Lower leg skin (tissue), 3 donors: ENCODE measurements around the gene ZFP90.

ENCODE experiments used
- CTCF ChIP-seq, 3 donors: fragments of 450-650 bp; IDR thresholded peaks; one replicate each; pipeline ENCODE4 v1.5.1; 2016; ENCODE audit warnings: antibody characterized with exemption in 3 of 3, mild to moderate bottlenecking in 3 of 3, moderate library complexity in 2 of 3
- POLR2A ChIP-seq, 2 donors: fragments of 450-650 bp; IDR thresholded peaks; one replicate each; pipeline ENCODE4 v1.6.1; 2016 to 2017; ENCODE audit warnings: antibody characterized with exemption in 2 of 2, mild to moderate bottlenecking in 1 of 2, moderate library complexity in 1 of 2

- no peak for TF ChIP-seq CTCF (IDR thresholded peaks at IDR 0.05)
- no peak for TF ChIP-seq POLR2A (IDR thresholded peaks at IDR 0.05)
These were observed 35.4 kb downstream of the ZFP90 start for GRCh38 chr16:68574479-68574878.
